ENCODE measurements around the gene DSE.

The DSE gene

GRCh38 chr6:116444575-116444974 is 73.8 kb downstream of the DSE start:
- Histone ChIP-seq H3K27me3 (no peaks in the 10 kb centered on the region), H3K36me3 (no peaks in the 10 kb centered on the region), H3K9me3 (no peaks in the 10 kb centered on the region), H3K4me3 (ENCODE audit: low read depth, low read length) (no peak overlapping the region), H3K4me1 (no peaks in the 10 kb centered on the region)
- no peak for DNase-seq
- TF ChIP-seq CTCF (IDR thresholded peaks at IDR 0.05; ENCODE audit: low read depth, low read length): no peak

- no peaks in the 10 kb centered on the region for H3K9me3 ChIP-seq
- TF ChIP-seq CTCF (IDR thresholded peaks at IDR 0.05; ENCODE audit: low read depth, low read length): no peak
- no peaks in the 10 kb centered on the region for H3K27me3 ChIP-seq
- H3K4me3 ChIP-seq (ENCODE audit: low read depth, low read length): no peak overlapping the region
- no peak for DNase-seq
- no peaks in the 10 kb centered on the region for H3K4me1 ChIP-seq
- no peaks in the 10 kb centered on the region for H3K36me3 ChIP-seq
Measured at GRCh38 chr6:116445102-116445501, 74.4 kb downstream of the DSE start.

GRCh38 chr6:116446399-116446798 is 75.7 kb downstream of the DSE start:
- H3K36me3 ChIP-seq: no peaks in the 10 kb centered on the region
- no peak overlapping the region for H3K4me3 ChIP-seq (ENCODE audit: low read depth, low read length)
- no peaks in the 10 kb centered on the region for H3K9me3 ChIP-seq
- DNase-seq: no peak
- H3K4me1 ChIP-seq: no peaks in the 10 kb centered on the region
- TF ChIP-seq CTCF (IDR thresholded peaks at IDR 0.05; ENCODE audit: low read depth, low read length): no peak
- H3K27me3 ChIP-seq: no peaks in the 10 kb centered on the region

- no peak for TF ChIP-seq CTCF (IDR thresholded peaks at IDR 0.05; ENCODE audit: low read depth, low read length)
- no peaks in the 10 kb centered on the region for H3K27me3 ChIP-seq
- DNase-seq: no peak
- H3K9me3 ChIP-seq: no peaks in the 10 kb centered on the region
- H3K4me1 ChIP-seq: no peaks in the 10 kb centered on the region
- no peak overlapping the region for H3K4me3 ChIP-seq (ENCODE audit: low read depth, low read length)
- no peaks in the 10 kb centered on the region for H3K36me3 ChIP-seq
Measured at GRCh38 chr6:116447052-116447451, 76.3 kb downstream of the DSE start.

- Histone ChIP-seq H3K27me3 (no peaks in the 10 kb centered on the region), H3K4me3 (ENCODE audit: low read depth, low read length) (no peak overlapping the region), H3K9me3 (no peaks in the 10 kb centered on the region), H3K36me3 (no peaks in the 10 kb centered on the region), H3K4me1 (no peaks in the 10 kb centered on the region)
- no peak for DNase-seq
- TF ChIP-seq CTCF (IDR thresholded peaks at IDR 0.05; ENCODE audit: low read depth, low read length): no peak
Measured at GRCh38 chr6:116447496-116448011, 76.8 kb downstream of the DSE start.

- DNase-seq: no peak
- H3K36me3 ChIP-seq: no peaks in the 10 kb centered on the region
- no peaks in the 10 kb centered on the region for H3K27me3 ChIP-seq
- no peaks in the 10 kb centered on the region for H3K4me1 ChIP-seq
- H3K4me3 ChIP-seq (ENCODE audit: low read depth, low read length): no peak overlapping the region
- TF ChIP-seq CTCF (IDR thresholded peaks at IDR 0.05; ENCODE audit: low read depth, low read length): no peak
- no peaks in the 10 kb centered on the region for H3K9me3 ChIP-seq
Measured at GRCh38 chr6:116449565-116449964, 78.8 kb downstream of the DSE start.
